ENCODE measurements around the gene PLPPR3. TPM values are rescaled to one million over a fixed set of nuclear protein-coding genes. Genes with fewer than 3 reads are reported as not detected.
"Not testable (repeated sequence)": the region's sequence is repeated elsewhere in the genome, so short reads cannot be mapped to it uniquely, and the experiment has no call there.

PLPPR3 gene
- total RNA-seq, 2 donors from 2014 or later: not detected

- peaks cover 2% of the 10 kb centered on the region for H3K27me3 Mint-ChIP-seq
- ATAC-seq (no peak), DNase-seq (no peak)
- H3K27ac Mint-ChIP-seq: no peak overlapping the region
- H3K36me3 Mint-ChIP-seq (ENCODE audit: low read depth): no peaks in the 10 kb centered on the region
- H3K4me1 Mint-ChIP-seq: no peaks in the 10 kb centered on the region
- H3K9me3 ChIP-seq (ENCODE audit: control insufficient read depth, low read length, poor library complexity, severe bottlenecking): no peaks in the 10 kb centered on the region
- no peak overlapping the region for H3K4me3 Mint-ChIP-seq
These were observed 7.5 kb upstream of the PLPPR3 start for GRCh38 chr19:829129-829758.

GRCh38 chr19:827710-828321, 6.1 kb upstream of the PLPPR3 start, which contains the start of gene AZU1:
TSS of gene AZU1 (plus strand) at chr19:827837. CDS start at chr19:827847, 10 bp downstream.
- H3K9me3 ChIP-seq (ENCODE audit: control insufficient read depth, low read length, poor library complexity, severe bottlenecking): no peaks in the 10 kb centered on the region
- H3K4me3 Mint-ChIP-seq: no peak within 1 kb of the TSS
- peaks cover 11% of the 10 kb centered on the region for H3K27me3 Mint-ChIP-seq
- no peaks in the 10 kb centered on the region for H3K4me1 Mint-ChIP-seq
- ATAC-seq (no peak), DNase-seq (no peak)
- H3K36me3 Mint-ChIP-seq (ENCODE audit: low read depth): no peaks in the 10 kb centered on the region
- H3K27ac Mint-ChIP-seq: no peak within 1 kb of the TSS

- no peak overlapping the region for H3K4me3 Mint-ChIP-seq
- no peaks in the 10 kb centered on the region for H3K36me3 Mint-ChIP-seq (ENCODE audit: low read depth)
- ATAC-seq: no peak
- peaks cover 12% of the 10 kb centered on the region for H3K27me3 Mint-ChIP-seq
- H3K9me3 ChIP-seq (ENCODE audit: control insufficient read depth, low read length, poor library complexity, severe bottlenecking): no peaks in the 10 kb centered on the region
- no peak for DNase-seq
- no peak overlapping the region for H3K27ac Mint-ChIP-seq
- H3K4me1 Mint-ChIP-seq: no peaks in the 10 kb centered on the region
These were observed 5.6 kb upstream of the PLPPR3 start for GRCh38 chr19:827314-827709.

GRCh38 chr19:825897-826644, 4.3 kb upstream of the PLPPR3 start:
- H3K27ac Mint-ChIP-seq: no peak overlapping the region
- peaks cover 12% of the 10 kb centered on the region for H3K27me3 Mint-ChIP-seq
- DNase-seq (no peak), ATAC-seq (no peak)
- H3K36me3 Mint-ChIP-seq (ENCODE audit: low read depth): no peaks in the 10 kb centered on the region
- peak overlapping the region; percentile 45 for H3K4me3 Mint-ChIP-seq
- no peaks in the 10 kb centered on the region for H3K9me3 ChIP-seq (ENCODE audit: control insufficient read depth, low read length, poor library complexity, severe bottlenecking)
- no peaks in the 10 kb centered on the region for H3K4me1 Mint-ChIP-seq

DNA sequence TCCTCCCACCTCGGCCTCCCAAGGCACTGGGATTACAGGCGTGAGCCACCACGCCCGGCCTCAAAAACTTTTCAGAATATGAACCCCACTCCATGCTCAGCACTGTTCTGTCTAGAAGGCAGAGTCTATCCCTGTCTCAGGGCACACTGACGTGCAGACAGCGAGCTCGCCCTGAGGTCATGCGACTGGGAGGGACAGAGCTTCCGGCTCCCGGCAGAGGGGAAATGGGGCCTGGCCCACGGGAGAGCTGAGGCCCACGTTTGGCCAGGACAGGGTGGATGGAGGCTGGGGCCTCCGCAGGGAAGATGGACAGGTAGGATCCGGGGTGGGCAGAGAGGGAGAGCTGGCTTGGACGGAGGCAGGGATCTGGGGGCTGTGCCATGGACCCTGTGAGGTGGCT, 3.1 kb upstream of the PLPPR3 start:
- Mint-ChIP-seq H3K4me1 (no peaks in the 10 kb centered on the region), H3K27me3 (peaks cover 12% of the 10 kb centered on the region), H3K36me3 (ENCODE audit: low read depth) (no peaks in the 10 kb centered on the region), H3K4me3 (no peak overlapping the region), H3K27ac (no peak overlapping the region)
- DNase-seq (no peak), ATAC-seq (no peak)
- no peaks in the 10 kb centered on the region for H3K9me3 ChIP-seq (ENCODE audit: control insufficient read depth, low read length, poor library complexity, severe bottlenecking)

- Mint-ChIP-seq H3K4me1 (no peaks in the 10 kb centered on the region), H3K27me3 (peaks cover 12% of the 10 kb centered on the region), H3K4me3 (no peak overlapping the region), H3K27ac (no peak overlapping the region), H3K36me3 (ENCODE audit: low read depth) (no peaks in the 10 kb centered on the region)
- no peaks in the 10 kb centered on the region for H3K9me3 ChIP-seq (ENCODE audit: control insufficient read depth, low read length, poor library complexity, severe bottlenecking)
- no peak for DNase-seq
- no peak for ATAC-seq
These were observed 1.9 kb upstream of the PLPPR3 start for GRCh38 chr19:823565-824121.

DNA sequence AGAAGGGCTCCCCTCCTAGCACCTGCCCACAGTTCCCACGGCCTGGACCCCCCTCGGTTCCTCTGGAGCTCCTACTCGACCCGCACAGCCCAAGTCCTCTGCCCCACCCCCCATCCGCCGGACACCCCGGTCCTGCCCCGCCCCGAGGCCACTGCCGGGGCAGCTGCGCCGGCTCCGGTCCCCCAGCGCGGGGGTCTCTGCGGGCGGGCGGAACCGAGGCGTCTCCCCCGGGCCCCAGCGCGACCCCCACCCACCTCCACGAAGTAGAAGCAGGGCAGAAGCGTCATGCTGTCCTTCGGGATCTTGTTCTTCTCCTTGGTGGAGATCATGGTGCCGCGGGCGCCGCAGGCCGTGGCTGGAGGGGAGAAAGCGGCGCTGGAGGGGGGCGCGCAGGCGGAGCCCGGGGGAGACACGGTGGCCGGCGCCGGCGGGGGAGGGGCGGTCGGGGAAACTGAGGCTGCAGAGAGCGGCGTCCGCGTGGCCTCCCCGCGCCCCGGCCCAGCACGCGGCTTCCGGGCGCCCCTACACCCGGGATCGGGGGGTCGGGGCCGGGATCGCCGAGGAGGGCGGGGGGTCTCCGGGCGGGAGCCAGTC, 427 bp downstream of the PLPPR3 start:
- Mint-ChIP-seq H3K27ac (no peak overlapping the region), H3K27me3 (peaks cover 12% of the 10 kb centered on the region), H3K4me1 (no peaks in the 10 kb centered on the region), H3K36me3 (ENCODE audit: low read depth) (no peaks in the 10 kb centered on the region), H3K4me3 (peak overlapping the region; percentile 51)
- no peaks in the 10 kb centered on the region for H3K9me3 ChIP-seq (ENCODE audit: control insufficient read depth, low read length, poor library complexity, severe bottlenecking)
- ATAC-seq (no peak), DNase-seq (no peak)

DNA sequence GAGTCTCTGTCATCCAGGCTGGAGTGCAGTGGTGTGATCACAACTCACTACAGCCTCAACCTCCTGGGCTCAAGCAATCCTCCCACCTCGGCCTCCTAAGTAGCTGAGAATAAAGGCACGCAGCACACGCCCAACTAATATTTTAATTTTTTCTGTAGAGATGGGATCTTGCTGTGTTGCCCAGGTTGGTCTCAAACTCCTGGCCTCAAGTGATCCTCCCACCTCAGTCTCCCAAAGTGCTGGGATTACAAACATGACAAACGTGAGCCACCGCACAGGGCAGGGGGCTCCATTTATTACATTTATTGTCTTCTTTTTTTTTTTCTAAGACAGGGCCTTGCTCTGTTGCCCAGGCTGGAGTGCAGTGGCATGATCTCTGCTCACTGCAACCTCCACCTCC, 1.5 kb downstream of the PLPPR3 start:
- not testable (repeated sequence) for H3K27ac Mint-ChIP-seq; H3K4me3 Mint-ChIP-seq; H3K4me1 Mint-ChIP-seq; ATAC-seq; H3K36me3 Mint-ChIP-seq (ENCODE audit: low read depth); H3K9me3 ChIP-seq (ENCODE audit: control insufficient read depth, low read length, poor library complexity, severe bottlenecking); DNase-seq
- H3K27me3 Mint-ChIP-seq: peaks cover 12% of the 10 kb centered on the region

- no peak for ATAC-seq
- H3K4me3 Mint-ChIP-seq: peak overlapping the region; percentile 1
- no peak for DNase-seq
- no peaks in the 10 kb centered on the region for H3K27me3 Mint-ChIP-seq
- no peaks in the 10 kb centered on the region for H3K9me3 ChIP-seq (ENCODE audit: control insufficient read depth, low read length, poor library complexity, severe bottlenecking)
- no peaks in the 10 kb centered on the region for H3K4me1 Mint-ChIP-seq
- H3K27ac Mint-ChIP-seq: no peak overlapping the region
- no peaks in the 10 kb centered on the region for H3K36me3 Mint-ChIP-seq (ENCODE audit: low read depth)
These were observed 5.3 kb downstream of the PLPPR3 start for GRCh38 chr19:816500-816857.

- ATAC-seq (peak; percentile 9), DNase-seq (no peak)
- H3K36me3 Mint-ChIP-seq (ENCODE audit: low read depth): no peaks in the 10 kb centered on the region
- H3K27ac Mint-ChIP-seq: no peak overlapping the region
- H3K27me3 Mint-ChIP-seq: no peaks in the 10 kb centered on the region
- H3K4me1 Mint-ChIP-seq: no peaks in the 10 kb centered on the region
- no peaks in the 10 kb centered on the region for H3K9me3 ChIP-seq (ENCODE audit: control insufficient read depth, low read length, poor library complexity, severe bottlenecking)
- peak overlapping the region; percentile 0 for H3K4me3 Mint-ChIP-seq
These were observed 5.8 kb downstream of the PLPPR3 start for GRCh38 chr19:815775-816499.

- H3K27me3 Mint-ChIP-seq: no peaks in the 10 kb centered on the region
- no peaks in the 10 kb centered on the region for H3K36me3 Mint-ChIP-seq (ENCODE audit: low read depth)
- DNase-seq (no peak), ATAC-seq (peak; percentile 13)
- no peak overlapping the region for H3K27ac Mint-ChIP-seq
- H3K4me3 Mint-ChIP-seq: no peak overlapping the region
- no peaks in the 10 kb centered on the region for H3K9me3 ChIP-seq (ENCODE audit: control insufficient read depth, low read length, poor library complexity, severe bottlenecking)
- H3K4me1 Mint-ChIP-seq: no peaks in the 10 kb centered on the region
These were observed 6.5 kb downstream of the PLPPR3 start for GRCh38 chr19:815079-815774.
